HG02588 (cell line): Measurements from ENCODE around the gene SMPD3.
A peak's percentile ranks its signal among the peaks of the same experiment; 100 is the strongest.
"Not testable (repeated sequence)": the region's sequence is repeated elsewhere in the genome, so short reads cannot be mapped to it uniquely, and the experiment has no call there.

Experiments
- ATAC-seq: cut with Tn5 transposase; IDR thresholded peaks from one replicate; pipeline ENCODE4 v1.9.1; 2021; ENCODE audit warnings: mild to moderate bottlenecking, moderate library complexity; ENCODE audit not compliant: unreplicated experiment

SMPD3 gene

GRCh38 chr16:68448360-68448970, at the start of gene SMPD3:
Gene SMPD3, minus strand, starts transcription at chr16:68448508. Its CDS starts 76,327 bp downstream, at chr16:68372181.
- ATAC-seq = peak; percentile 88

DNA sequence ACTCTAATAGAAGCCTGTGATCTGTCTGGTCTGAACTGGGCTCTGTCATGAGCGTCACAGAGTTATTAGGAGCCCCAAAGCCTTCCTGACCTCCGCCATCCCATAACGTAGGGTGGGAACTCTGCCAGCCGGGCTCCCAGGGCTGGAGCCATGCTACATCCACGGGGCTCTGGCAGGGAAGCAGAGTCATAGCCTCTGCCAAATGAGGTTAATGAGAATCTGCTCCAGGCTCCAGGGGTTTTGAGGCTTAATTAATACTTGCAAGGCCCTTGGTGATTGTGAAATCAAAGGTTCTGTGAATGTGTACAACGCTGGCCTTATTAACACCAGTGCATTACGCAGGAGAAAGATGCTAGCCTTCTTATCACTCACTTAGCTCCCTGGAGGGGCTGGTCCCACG, 48.4 kb upstream of the SMPD3 start:
- no peak for ATAC-seq

- not testable (repeated sequence) for ATAC-seq
Observed at GRCh38 chr16:68494261-68494660, 46.0 kb upstream of the SMPD3 start.

GRCh38 chr16:68493412-68494070, 45.2 kb upstream of the SMPD3 start:
- ATAC-seq = no peak

DNA sequence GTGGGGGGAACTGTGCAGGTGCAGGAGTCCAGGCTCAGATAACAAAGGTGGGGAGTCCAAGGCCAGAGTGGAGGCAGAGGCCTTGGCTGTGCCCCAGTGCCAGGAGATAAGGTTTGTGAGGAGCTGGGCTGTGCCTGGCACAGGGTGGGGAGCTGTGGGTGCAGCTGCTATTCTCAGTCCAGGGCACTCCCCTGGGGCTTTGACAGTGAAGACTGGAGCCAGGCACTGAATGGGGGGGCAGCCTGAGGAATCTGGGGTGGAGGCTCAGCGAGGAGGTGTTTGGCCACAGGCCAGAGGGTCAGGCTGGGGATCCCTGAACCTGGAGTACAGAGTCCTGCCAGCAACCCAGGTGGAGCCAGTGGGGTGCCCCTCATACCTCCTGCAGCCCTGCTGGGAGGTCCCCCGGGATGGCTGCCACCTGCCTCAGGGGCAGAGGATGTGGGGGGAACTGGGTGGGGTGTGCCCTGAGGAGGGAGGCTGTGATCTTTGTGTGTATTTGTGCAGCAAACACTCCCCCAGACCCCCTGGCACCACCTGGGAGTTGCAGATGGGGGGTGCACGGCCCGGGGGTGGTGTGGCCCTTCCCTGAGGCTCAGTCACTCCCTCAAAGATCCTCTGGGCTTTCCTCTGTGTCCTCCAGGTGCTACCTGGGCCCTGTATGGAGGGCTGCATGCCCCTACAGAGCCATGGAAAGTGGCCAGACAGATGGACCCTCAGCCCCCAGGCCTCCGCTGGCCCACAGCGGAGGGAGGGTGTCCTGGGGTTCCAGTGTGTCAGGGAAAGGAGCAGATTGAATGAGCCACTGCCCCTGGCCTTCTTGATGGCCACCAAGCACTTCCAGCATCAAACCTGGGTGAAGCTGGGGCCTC, 44.5 kb upstream of the SMPD3 start:
- ATAC-seq = no peak

DNA sequence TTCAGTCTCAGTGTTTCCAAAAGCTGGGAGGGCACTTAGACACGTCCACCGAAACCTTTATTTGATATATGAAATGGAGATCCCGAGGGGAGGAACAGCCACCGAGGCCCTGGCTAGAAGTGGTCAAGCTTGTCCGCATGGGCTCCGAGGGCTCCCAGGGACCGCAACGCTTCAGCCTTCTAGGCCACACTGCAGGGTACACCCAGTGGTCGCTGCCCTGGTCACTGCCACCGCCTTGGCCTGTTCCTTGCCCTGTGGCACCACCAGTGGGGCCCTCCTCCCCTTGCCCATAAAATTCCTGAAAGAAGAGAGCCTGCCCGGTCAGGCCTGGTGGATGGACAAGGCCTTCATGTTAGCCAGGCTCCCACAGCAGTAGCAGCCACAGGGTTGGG, 43.8 kb upstream of the SMPD3 start:
- ATAC-seq = no peak

DNA sequence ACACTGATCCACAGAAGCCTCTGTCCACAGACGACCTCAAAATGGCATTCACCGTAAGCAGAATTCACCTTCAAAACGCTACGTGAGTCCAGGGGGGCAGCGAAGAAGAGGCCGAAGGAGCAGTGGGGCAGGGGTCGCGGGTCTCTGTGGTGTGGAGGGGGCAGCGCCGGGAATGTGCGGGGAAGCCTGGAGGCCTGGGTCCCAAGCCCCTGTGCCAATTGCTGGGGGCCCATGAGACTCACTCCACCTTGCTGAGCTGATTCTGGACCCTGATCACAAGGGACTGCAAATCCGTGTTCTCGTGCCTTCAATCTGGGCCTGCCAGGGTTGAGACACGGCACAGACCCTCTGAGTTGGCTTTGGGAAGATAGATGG, 43.3 kb upstream of the SMPD3 start:
- ATAC-seq = no peak

GRCh38 chr16:68490829-68491575, 42.7 kb upstream of the SMPD3 start:
- ATAC-seq = no peak

DNA sequence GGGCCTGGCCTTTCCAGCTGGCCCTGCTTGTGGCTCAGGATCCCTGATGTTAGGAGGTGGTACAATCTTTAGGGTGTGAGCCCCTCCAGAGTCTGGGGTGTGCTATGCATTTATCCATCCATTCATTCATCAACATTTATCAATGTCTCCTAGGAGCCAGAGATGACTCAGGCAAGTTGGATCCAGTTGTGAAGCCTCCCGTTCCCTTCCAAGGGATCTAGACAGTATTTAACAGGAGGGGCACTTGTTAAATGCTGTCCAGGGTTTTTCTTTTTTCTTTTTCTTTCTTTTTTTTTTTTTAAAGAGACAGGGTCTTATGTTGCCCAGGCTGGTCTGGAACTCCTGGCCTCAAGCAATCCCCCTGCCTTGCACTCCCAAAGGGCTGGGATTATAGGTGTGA, 42.0 kb upstream of the SMPD3 start:
- ATAC-seq = no peak

DNA sequence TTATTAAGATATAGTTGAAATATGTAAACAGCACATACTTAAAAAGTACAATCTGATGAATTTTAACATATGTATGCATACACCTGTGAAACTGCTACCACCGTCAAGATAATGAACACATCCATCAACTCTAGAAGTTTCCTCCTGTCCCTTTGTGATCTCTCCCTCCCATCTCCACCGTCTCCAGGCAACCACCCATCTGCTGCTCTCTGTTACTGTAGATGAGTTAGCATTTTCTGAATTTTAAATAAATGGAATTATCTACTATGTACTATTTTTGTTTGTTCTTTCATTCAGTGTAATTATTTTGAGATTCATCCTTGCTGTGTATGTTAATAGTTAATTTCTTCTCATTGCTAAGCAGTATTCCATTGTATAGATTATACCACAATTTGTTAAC, 40.2 kb upstream of the SMPD3 start:
- no peak for ATAC-seq

DNA sequence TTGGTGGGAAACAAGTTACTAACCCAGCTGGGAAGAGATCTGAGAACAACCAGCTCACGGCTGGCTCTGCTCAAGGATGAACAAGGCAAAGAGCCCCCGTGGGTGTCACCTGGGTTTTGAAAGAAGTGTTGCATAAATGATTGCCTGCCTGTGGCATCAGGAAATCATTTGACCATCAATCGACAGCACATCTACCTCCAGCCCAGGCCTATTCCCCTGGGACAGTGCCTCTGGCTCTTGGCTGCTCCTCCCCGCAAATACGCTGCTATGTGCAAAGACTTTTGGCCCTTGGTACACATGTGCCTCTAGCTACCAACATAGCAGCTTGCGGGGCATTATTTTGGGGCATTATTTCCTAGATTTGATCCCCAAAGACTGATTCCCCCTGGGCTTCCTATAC, 39.4 kb upstream of the SMPD3 start:
- ATAC-seq = no peak

GRCh38 chr16:68487203-68487514, 38.9 kb upstream of the SMPD3 start:
- no peak for ATAC-seq

DNA sequence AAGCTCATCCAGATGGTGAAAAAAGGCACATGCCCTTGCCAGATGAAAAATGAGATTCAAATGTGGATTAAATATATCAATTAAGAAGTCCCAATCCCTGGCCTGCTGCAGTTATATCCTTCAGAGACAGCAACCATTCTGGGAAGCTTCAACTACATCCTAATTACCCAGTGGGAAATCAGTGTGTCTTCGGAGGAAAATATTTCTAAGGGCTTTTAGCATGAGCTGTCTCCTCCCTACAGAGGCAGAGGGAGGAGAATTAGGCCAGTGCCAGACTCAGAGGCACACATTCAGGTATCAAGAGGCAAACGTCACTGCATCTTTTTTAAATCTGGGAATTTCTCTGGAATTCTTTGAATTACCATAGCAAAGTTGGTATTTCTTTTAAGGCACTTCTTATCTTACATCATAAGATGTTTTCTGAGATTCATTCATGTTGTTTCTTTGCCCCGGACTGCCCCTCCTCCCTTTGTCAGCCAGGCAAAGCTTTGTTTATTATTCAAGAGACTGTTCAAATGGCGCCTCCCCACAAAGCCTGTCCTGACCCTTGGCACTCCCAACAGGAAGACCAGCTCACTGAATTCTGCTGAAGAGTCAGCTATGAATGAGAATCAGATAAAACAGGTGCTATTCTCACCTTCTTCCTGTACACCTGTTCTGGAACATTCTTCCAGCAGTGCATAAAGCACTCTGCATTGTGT, 38.3 kb upstream of the SMPD3 start:
- ATAC-seq = no peak

DNA sequence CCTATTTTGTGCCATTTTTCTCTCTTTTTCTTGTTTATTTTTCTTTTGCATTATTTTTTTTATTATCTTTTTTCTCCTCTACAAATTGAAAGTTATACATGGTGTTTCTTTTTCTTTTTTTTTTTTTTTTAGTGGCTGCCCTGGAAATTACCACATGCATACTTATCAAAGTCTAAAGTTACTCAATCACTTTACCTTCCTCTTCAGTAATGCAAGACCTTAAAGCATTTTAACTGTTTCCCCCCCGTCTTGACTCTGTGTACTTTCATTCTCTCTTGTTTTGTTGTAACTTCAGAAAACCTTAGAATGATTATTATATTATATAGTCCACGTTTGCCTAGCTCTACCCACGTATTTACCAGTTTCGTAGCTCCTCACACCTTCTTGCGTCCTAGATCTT, 33.3 kb upstream of the SMPD3 start:
- ATAC-seq = no peak

DNA sequence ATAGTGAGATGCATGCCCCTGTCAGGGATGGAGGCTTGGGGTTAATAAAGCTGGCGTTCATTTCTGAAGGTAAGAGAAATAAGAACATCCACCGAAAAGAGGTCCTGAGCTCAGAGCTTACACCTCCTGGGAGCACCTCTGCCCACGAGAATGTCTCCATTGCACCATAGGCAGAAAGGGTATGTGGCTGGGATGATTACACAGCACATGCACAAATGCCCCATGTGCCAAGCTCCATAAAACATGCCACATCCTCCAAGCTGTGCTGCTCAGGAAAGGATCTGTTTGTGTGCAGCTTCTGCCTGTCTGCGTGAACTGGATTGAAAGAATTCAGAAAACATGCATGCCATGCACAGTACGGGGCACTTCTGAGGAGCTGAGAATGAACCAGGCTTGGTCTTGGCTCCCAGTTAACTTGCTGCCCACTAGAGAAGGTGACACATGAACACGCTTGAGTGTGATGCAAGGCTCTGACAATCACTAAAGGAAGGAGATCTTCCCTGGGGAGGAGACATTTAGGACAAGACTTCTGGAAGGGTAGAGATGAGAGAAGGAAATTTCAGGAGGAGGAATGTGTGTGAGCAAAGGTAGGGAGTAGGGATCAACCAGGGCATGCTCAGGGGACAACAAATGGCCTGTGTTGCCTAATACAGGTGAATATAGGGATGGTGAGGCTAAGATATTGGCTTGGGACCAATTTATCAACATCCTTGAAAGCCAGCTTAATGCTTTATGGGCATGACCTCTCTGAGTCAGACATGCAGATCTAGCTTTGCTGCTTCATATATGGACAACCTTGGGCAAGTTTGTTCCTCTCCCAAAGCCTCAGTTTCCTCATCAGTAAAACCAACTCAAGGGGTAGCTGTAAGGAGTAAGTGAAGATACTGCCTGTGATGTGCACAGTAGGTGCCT, 32.0 kb upstream of the SMPD3 start:
- ATAC-seq = no peak

DNA sequence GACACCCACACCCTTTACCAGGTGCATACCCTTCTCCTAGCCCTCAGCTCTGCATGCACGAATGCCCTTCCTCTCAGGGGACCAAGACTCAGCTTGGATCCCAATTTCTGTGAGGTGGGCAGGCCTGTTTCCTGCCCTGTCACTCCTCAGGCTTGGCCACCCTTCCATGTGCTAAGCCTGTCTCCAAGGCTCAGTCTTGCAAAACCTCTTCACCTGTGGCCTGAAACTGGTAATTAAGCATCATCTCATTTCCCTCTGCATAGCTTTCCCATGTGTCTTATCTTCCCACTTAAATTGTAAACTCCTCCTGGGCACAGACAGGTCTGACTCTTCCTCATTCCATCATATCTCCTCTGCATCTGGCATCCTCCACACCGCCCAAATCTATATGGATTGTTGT, 31.0 kb upstream of the SMPD3 start:
- no peak for ATAC-seq

DNA sequence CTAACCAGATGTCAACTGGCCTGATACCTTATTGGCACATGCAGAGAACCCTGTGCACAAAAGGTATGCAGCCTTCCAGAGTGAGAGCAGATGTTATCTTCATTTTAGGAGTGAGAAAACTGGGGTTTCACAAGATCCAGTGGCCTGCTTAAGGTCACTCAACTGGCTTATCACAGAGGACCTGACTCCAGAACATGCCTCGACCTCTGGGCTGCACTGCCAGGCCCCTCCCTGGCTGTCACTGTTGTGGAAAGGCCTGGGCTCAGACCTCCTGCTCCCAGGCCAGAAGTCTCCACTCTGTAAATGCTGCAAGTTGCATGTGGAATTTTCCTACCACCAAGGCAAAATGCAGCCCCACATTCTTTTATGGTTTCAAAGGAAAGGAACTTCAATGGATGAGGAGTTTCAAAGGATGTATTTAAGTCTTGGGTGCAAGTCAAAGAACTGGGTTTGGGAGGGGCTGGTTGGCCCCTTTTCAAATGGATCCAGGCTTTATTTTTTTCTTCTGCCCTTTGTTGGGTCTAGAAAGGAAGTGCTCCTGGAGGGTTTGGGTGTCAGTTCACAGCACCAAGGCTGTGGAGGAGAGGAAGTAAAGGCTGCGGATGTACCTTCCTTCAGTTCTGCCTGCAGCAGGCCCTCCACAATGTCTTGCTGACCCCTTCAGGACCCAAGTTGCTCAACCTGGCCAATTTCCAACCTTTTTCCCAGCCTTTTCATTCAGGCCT, 30.4 kb upstream of the SMPD3 start:
- ATAC-seq = no peak

DNA sequence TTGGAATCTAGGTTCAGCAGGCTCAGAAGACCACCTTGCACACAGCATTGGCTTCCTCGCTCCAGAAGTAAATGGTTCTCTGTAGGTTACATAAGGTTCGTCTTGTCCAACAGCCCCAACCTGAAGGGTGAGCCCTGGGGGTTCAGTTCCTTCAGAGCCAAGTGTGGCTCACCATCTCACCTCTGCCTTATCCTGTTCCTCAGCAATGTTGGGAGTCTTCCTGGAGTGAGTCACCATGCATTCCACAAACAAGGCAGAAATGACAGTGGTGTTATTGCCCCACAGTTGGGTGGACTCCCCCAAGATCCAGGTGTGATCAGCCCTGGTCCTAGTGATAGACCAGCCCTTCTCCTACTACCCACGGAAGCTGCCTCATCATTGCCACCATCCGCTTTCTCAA, 26.8 kb upstream of the SMPD3 start:
- no peak for ATAC-seq

GRCh38 chr16:68473358-68474070, 25.2 kb upstream of the SMPD3 start:
- no peak for ATAC-seq
